RPMI8226 (cell line): ENCODE measurements around the gene UTF1.
"Not testable (repeated sequence)": the region's sequence is repeated elsewhere in the genome, so short reads cannot be mapped to it uniquely, and the experiment has no call there.

Experiments used
- DNase-seq: peaks from one replicate; pipeline ENCODE4 v3.0.0-alpha.2; 2015

UTF1 gene

GRCh38 chr10:133248334-133248715 lies 18.3 kb downstream of the UTF1 start:
- no peak for DNase-seq

GRCh38 chr10:133249094-133249780 lies 19.2 kb downstream of the UTF1 start:
- DNase-seq = no peak

DNA sequence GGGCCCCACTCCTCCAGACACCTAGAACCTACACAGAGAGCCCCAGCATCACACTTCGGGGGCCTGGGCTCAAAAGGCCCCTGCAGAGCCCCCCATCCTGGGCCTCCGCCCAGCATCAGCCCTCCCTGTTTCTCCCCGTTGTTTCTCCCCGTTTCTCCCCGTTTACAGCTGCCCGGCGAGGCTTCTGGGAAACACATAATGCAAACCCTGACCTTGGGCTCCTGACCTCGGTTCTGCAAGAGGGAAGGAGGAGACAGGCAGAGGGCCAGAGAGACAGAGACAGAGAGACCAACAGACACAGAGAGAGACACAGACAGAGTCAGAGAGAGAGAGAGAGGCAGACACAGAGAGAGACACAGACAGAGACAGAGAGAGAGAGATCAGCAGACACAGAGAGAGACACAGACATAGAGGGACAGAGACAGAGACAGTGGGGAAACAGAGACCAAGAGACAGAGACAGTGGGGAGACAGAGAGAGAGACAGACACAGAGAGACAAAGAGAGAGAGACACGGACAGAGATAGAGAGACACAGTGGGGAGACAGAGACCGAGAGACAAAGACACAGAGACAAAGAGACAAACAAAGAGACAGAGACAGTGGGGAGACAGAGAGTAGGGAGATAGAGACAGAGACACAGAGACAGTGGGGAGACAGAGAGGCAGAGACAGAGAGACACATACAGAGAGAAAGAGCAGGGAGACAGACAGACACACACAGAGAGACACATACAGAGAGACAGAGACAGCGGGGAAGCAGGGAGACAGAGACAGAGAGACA lies 20.1 kb downstream of the UTF1 start:
- no peak for DNase-seq

- no peak for DNase-seq
Observed at GRCh38 chr10:133251388-133252222, 21.6 kb downstream of the UTF1 start.

- no peak for DNase-seq
Observed at GRCh38 chr10:133252223-133252552, 22.2 kb downstream of the UTF1 start.

DNA sequence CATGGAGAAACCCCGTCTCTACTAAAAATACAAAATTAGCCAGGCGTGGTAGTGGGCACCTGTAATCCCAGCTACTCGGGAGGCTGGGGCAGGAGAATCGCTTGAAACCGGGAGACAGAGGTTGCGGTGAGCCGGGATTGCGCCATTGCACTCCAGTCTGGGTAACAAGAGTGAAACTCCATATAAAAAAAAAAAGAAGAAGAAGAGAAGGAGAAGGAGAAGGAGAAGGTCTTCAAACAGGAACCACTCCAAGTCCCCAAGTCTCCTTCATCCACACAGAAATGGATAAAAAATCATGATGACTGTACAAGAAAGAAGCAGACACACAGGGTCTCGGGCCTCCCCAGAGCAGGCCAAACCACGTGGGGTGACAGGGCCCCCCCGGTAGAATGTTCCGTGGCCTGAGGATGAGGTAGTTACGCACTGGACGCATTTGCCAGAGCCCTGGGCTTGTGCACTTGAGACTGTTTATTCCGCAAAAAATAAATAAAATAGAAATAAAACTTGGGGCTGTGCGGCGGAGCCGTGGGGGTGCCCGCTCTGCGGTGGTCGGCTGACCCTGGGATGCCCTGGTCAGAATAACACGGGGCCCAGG lies 23.4 kb downstream of the UTF1 start:
- no peak for DNase-seq

DNA sequence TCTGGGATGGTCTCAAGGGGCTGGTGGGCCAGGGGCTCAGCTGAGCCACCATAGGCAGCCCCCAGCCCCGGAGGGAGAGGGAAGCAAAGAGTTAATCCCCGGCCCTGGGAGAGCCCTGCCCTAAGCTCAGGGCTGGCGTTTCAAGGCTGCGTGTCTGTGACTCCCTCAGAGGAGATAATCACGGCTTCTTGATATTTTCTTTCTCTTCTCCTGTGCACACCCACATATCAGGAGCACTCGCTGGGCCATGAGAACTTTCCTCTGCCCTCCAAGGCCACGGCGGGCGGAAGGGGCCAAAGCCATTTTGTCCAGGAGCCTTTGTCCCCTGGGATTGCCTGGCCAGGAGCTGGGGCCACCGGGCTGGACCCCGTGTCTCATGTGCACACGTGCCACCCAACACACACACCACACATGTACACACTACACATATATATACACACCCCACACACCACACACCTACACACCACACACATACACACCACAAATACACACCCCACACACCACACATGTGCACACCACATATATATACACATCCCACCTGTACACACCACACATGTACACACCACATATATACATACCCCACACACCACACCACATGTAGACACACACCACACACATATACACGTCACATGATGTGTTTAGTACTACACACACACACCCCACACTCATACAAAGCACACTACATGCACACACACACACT lies 24.6 kb downstream of the UTF1 start:
- no peak for DNase-seq

DNA sequence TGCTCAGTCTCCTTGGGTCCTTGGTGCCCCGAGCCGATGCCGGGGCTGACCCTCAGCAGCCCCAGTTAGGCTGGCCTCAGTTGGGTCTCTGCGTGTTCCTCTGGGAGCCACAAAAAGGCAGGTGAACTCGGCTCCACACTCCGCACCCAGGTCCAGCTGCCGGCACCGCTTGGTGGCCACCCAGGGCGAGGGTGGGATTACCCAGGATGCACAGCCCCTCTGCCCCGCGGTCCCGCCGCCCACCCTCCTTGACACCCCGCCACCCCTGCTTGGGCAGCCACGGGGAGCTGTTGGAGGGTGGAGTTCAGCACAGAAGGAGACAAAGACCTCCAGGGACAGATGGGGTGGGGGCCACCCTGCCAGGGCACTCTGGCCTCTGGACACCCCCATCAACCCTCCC lies 25.3 kb downstream of the UTF1 start:
- no peak for DNase-seq

DNA sequence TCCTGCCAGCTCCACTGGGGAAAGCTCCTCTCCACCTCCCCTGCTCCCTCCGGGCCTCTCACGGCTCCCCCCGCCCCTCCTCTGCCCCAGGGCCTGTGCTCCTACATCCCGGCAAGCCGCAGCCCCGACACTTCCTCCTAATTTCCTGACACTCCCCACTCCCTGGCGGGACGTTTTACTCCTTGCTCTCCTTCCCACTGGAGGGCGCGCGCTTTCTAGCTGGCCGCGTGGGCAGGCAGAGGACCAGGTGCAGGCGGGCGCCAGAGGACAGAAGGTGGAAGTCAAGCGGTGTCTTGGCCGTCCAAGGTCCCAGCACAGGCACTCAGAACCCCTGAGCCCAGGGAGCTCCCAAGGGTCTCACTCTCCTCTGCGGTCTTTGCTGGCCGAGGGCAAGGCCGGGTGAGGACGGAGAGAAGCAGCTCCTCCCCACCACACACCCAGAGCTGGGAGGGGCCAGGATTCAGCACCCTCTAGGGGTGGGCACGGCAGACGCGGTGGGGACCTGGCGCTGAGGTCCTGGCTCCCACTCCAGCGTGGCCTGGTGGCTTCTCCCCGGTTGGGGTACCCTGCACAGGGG lies 27.6 kb downstream of the UTF1 start:
- peak; percentile 54 for DNase-seq

DNA sequence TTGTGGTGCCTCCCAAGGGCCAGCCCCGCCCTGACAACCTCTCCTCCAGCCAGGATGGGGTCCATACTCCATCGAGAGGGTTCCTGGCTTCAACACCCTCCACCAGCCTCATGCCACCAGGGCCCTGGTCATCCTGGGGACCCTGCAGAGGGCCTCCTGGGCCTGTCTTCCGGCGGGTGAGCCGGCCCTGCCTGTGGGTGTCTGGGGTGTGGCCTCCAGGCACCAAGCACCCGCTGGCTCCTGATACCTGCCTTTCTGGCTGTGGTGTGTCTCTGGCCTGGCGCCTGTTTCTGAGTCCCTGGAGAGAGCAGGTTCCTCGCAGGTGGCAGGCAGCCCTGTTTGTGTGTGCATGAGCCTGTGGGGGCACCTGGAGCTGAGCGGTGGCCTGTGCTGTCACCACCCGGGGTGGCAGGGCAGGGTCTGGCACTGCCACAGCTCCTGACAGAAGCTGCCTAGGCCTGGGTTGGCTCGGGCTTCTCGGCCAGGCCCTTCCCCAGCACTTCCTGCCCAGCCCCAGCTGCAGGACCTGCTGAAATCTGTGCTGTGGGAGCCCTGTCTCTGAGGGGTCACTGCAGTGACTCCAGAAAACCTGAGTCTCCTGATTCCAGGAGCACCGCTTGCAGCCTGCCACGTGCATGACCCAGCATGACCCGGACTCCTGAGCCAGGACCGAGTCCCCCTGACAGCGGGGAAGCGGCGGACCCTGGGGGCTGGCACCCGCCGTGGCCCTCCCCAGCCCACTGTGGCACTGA lies 28.2 kb downstream of the UTF1 start:
- peak; percentile 80 for DNase-seq

DNA sequence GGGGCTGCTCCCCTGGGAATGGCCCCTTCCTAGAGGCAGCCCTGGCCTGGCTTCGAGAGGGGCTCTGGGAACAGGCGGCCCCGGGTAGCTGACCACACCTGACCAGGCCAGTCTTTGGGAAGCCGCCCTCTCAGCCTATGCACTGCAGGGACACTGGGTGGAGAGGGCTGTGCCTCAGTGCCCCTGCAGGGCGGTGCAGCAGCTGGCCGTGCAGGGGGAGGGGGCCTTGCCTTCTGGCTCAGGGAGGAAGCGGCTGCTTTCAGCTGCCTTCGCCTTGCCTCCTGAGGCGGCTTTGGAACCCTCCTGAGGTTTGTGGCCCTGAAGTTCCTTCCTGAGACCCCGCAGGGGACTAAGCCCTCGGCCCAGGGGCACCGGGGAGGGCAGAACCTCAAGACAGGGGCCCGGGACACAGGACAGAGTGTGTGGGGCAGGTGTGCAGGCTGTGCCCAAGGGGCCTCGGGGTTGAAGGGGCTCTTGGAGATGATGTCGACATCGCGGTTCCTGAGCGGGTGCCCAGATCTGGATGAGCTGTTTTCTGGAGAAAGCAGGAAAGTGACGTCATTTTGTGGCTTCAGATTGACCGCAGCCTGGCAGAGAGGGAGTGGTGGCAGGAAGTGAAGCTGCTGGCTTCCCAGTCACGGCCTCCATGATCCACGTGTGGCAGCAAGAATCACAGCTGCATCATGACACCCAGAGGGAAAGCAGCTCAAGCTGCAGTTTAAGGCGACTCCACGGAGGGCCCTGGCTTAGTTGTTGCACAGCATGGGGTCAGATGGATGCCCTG lies 29.0 kb downstream of the UTF1 start:
- DNase-seq = peak; percentile 64

GRCh38 chr10:133259602-133259989 lies 29.6 kb downstream of the UTF1 start:
- DNase-seq = no peak

DNA sequence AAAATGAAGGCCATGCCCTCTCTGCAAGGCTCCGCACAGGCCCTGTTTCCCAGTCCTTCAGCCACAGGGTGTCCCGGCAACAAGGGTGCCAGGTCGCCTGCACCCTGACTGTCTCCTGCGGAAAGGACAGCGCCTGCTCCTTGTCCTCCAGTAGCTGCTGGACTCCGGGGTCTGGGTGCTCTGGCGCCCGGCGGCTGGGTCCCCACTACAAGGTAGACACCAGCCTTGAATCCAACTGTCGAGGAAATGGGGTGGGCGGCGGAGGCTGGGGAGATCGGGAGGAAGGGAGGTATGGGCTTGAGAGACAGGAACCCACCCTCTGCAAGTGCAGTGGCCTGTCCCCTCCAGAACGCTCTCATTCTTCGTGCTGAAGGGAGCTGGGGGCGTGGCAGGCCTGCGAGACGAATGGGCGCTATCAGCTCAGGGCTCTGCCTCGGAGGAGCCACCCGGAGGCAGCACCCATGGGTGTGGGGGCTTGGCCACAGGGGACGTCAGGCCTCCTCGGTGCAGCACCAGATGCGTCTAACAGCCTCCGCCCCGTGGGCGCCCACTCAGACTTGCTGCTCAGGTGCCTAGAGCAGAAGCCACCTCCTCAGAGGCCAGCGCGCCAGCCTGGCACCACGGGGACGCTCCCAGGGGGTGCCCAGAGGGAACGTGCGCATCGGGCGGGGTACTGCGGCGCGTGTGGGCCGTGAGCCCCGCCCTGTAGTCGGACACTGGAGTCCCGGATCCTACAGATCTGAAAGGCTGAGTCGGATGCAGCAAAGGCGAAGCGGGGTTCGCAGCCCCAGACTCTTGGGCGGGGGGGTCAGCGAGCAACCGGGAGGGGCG lies 31.1 kb downstream of the UTF1 start:
- peak; percentile 35 for DNase-seq

DNA sequence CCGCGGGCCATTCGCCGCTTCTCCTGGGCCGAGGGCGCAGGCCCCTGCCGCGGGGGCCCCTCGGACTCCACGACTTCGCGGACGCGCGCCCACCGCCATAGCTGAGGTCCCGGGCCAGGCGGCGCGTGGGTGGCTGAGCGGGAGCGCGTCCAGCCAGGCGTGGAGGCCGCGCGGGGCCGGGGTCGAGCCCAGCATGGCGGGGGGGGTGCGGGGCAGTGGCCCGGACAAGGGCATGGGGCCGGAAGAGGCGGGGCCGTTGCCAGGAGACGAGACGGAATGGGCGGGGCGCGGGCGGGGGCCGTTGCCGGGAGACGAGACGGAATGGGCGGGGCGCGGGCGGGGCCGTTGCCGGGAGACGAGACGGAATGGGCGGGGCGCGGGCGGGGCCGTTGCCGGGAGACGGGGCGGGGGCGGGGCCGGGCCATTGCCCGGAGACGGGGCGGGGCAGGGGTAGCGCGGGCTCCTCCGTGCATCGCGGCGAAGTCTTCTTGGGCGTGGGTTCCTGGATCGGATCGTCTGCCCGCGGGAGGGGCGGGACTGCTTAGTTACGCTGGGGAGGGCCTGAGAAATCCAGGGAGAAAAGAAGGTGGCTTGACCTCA lies 31.8 kb downstream of the UTF1 start:
- DNase-seq = peak; percentile 68

DNA sequence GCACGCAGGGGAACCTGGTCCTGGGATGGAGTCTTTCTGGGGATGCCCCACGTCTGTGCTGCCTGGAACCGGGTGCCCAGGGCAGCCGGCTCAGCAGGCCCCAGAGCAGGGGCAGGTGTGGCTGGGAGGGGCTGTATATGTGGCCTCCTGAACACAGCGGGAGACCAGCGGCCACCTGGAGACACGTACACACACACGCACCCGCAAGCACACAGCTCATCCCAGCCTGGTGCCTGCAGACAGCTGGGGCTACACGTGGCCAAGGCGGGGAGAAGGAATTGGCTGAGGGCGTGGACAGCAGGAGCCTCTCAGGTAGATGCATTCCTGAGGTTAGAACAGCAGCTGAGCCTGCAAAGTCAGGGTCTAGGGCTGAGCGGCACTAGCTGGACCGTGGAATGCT lies 32.7 kb downstream of the UTF1 start:
- no peak for DNase-seq

GRCh38 chr10:133263674-133264073 lies 33.7 kb downstream of the UTF1 start:
- no peak for DNase-seq

DNA sequence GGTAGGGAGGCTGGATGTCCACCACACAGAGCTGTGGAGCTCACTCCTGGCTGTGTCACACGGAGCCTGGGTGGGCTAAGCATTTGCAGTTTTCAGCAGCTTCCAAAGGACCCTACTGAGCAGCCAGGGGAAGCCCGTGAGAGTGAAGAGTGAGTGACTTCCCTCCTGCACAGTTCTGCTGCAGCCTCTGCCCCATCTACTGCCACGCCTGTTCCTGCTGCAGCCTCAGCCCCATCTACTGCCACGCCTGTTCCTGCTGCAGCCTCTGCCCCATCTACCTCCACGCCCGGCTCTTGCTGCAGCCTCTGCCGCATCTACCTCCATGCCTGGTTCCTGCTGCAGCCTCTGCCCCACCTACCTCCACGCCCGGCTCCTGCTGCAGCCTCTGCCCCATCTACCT lies 34.4 kb downstream of the UTF1 start:
- no peak for DNase-seq

DNA sequence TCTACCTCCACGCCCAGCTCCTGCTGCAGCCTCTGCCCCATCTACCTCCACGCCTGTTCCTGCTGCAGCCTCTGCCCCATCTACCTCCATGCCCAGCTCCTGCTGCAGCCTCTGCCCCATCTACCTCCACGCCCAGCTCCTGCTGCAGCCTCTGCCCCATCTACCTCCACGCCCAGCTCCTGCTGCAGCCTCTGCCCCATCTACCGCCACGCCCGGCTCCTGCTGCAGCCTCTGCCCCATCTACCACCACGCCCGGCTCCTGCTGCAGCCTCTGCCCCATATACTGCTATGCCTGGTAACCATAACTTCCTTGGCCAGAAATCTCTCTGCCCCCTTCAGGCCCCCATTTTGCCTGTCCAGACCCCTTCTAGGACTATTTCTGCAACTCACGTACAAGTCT lies 35.0 kb downstream of the UTF1 start:
- DNase-seq = not testable (repeated sequence)

GRCh38 chr10:133266056-133266795 lies 36.2 kb downstream of the UTF1 start:
- DNase-seq = no peak
